Stimulated activated CD4-positive, alpha-beta T cell treated with anti-CD3 and anti-CD28 coated beads, Interleukin-2, amount 100 ng/mL, for 48 hours (primary cell): ENCODE measurements around the gene SIK3.

Experiments
- DNase-seq, 2 donors: peaks; one replicate each; pipeline ENCODE4 v3.0.0-alpha.2; 2020

The SIK3 gene

GRCh38 chr11:116925050-116925449 lies 173.2 kb downstream of the SIK3 start:
- DNase-seq, result no peak

- no peak for DNase-seq
Observed at GRCh38 chr11:116918925-116919655, 179.1 kb downstream of the SIK3 start.

- no peak for DNase-seq
Observed at GRCh38 chr11:116917632-116918031, 180.6 kb downstream of the SIK3 start.

GRCh38 chr11:116916886-116917285 lies 181.3 kb downstream of the SIK3 start:
- no peak for DNase-seq

GRCh38 chr11:116916052-116916451 lies 182.2 kb downstream of the SIK3 start:
- no peak for DNase-seq

- DNase-seq, result no peak
Observed at GRCh38 chr11:116913000-116913399, 185.2 kb downstream of the SIK3 start.

- DNase-seq, result no peak
Observed at GRCh38 chr11:116911976-116912734, 186.1 kb downstream of the SIK3 start.

- DNase-seq, result no peak
Observed at GRCh38 chr11:116910847-116911246, 187.4 kb downstream of the SIK3 start.

GRCh38 chr11:116910378-116910777 lies 187.8 kb downstream of the SIK3 start:
- DNase-seq, result no peak

GRCh38 chr11:116909245-116909644 lies 189.0 kb downstream of the SIK3 start:
- no peak for DNase-seq

- DNase-seq, result no peak
Observed at GRCh38 chr11:116906479-116906878, 191.7 kb downstream of the SIK3 start.

GRCh38 chr11:116903090-116903489 lies 195.1 kb downstream of the SIK3 start:
- DNase-seq, result no peak

GRCh38 chr11:116901964-116902688 lies 196.1 kb downstream of the SIK3 start:
- no peak for DNase-seq

GRCh38 chr11:116901211-116901610 lies 197.0 kb downstream of the SIK3 start:
- no peak for DNase-seq

- no peak for DNase-seq
Observed at GRCh38 chr11:116896211-116896610, 202.0 kb downstream of the SIK3 start.

GRCh38 chr11:116895048-116895757 lies 203.0 kb downstream of the SIK3 start:
- DNase-seq, result no peak

GRCh38 chr11:116893906-116894305 lies 204.3 kb downstream of the SIK3 start:
- no peak for DNase-seq

- no peak for DNase-seq
Observed at GRCh38 chr11:116893437-116893836, 204.8 kb downstream of the SIK3 start.

GRCh38 chr11:116892374-116892773 lies 205.9 kb downstream of the SIK3 start:
- no peak for DNase-seq

- no peak for DNase-seq
Observed at GRCh38 chr11:116891746-116892145, 206.5 kb downstream of the SIK3 start.

- DNase-seq, result no peak
Observed at GRCh38 chr11:116890607-116891006, 207.6 kb downstream of the SIK3 start.

- DNase-seq, result no peak
Observed at GRCh38 chr11:116890193-116890592, 208.0 kb downstream of the SIK3 start.
